ENCODE data around the gene SMAP2. TPM values are rescaled to one million over a fixed set of nuclear protein-coding genes. Genes with fewer than 3 reads are reported as not detected.
A peak's percentile ranks its signal among the peaks of the same experiment; 100 is the strongest.
"Not testable (repeated sequence)": the region's sequence is repeated elsewhere in the genome, so short reads cannot be mapped to it uniquely, and the experiment has no call there.

The SMAP2 gene
- total RNA-seq, result 12.7 TPM in 2 replicates
- long read RNA-seq, partial matches to known transcripts, result 2 of 3 reads
- long read RNA-seq, other reads (novel, unspliced or antisense), result 0 of 3 reads

DNA sequence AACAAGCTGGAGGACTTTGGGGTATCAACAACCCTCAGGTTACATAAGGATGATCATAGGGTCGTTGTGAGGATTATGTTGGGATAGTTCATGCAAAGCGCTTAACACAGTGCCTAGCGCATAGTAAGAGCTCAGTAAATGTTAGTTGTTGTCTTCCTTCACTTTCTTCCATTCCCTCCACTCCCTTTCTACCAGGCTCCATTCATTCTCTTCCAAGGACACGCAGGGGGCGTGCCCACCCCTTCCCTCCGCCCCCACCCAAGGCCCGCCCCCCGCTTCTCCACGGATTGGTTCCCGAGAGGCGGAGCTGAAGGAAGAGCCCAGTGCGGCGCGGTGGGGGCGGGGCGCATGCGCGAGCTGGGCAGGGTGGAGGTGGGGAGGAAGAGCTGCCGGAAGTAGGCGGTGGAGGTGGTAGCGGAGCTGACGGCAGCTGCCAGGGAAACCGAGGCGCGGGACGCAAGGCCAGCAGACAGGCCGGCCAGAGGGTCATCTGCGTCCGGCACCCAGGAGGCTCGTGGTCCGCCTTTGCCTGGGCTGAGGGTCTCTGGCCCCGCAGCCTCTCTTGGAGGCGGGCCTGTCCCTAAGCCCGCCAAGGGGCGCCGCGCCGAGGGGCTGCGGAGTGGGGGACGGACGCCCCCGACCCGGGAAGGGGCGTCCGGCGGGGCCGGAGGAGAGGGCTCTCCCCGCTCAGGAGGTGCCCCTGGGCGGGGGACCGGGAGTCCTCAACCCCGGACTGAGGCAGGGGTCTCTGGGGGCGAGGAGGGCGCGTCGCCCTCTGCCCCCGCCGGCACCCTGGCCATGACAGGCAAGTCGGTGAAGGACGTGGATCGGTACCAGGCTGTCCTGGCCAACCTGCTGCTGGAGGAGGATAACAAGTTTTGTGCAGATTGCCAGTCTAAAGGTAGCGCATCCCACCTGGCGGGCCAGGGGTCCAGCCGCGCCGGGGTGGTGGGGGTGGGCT, at the start of gene SMAP2:
Gene SMAP2, plus strand, starts transcription at position 405 of the 961 bp plus-strand sequence. Its CDS starts 394 bp downstream, at position 799.
- peak within 1 kb of the TSS; percentile 96 for H3K27ac Mint-ChIP-seq (ENCODE audit: unreplicated experiment)
- peaks cover 18% of the 10 kb centered on the region for H3K4me1 Mint-ChIP-seq (ENCODE audit: unreplicated experiment)
- peak; percentile 99 for DNase-seq (ENCODE audit: extremely low spot score, unreplicated experiment)
- peaks cover 11% of the 10 kb centered on the region for H3K27me3 Mint-ChIP-seq (ENCODE audit: unreplicated experiment)
- TF ChIP-seq, protein P1, sequence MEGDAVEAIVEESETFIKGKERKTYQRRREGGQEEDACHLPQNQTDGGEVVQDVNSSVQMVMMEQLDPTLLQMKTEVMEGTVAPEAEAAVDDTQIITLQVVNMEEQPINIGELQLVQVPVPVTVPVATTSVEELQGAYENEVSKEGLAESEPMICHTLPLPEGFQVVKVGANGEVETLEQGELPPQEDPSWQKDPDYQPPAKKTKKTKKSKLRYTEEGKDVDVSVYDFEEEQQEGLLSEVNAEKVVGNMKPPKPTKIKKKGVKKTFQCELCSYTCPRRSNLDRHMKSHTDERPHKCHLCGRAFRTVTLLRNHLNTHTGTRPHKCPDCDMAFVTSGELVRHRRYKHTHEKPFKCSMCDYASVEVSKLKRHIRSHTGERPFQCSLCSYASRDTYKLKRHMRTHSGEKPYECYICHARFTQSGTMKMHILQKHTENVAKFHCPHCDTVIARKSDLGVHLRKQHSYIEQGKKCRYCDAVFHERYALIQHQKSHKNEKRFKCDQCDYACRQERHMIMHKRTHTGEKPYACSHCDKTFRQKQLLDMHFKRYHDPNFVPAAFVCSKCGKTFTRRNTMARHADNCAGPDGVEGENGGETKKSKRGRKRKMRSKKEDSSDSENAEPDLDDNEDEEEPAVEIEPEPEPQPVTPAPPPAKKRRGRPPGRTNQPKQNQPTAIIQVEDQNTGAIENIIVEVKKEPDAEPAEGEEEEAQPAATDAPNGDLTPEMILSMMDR (IDR thresholded peaks at IDR 0.05), result no peak
- H3K9me3 Mint-ChIP-seq (ENCODE audit: unreplicated experiment), result no peaks in the 10 kb centered on the region
- H3K36me3 Mint-ChIP-seq (ENCODE audit: unreplicated experiment), result no peaks in the 10 kb centered on the region
- H3K4me3 Mint-ChIP-seq (ENCODE audit: unreplicated experiment), result peak within 1 kb of the TSS; percentile 99

DNA sequence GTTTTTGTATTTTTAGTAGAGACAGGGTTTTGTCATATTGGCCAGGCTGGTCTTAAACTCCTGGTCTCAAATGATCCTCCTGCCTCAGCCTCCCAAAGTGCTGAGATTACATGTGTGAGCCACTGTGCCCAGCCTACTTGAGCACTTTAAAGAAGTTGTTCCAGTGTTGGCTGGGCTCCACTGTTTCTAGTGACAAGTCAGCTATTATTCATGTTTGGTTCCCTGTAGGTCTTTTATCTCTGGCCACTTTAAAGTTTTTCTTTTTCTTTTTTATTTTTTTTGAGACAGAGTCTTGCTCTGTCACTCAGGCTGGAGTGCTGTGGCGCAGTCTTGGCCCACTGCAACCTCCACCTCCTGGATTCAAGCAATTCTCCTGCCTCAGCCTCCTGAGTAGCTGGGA, 42.1 kb upstream of the SMAP2 start:
- not testable (repeated sequence) for H3K36me3 Mint-ChIP-seq (ENCODE audit: unreplicated experiment); DNase-seq (ENCODE audit: extremely low spot score, unreplicated experiment); H3K4me1 Mint-ChIP-seq (ENCODE audit: unreplicated experiment); H3K4me3 Mint-ChIP-seq (ENCODE audit: unreplicated experiment); H3K9me3 Mint-ChIP-seq (ENCODE audit: unreplicated experiment); H3K27ac Mint-ChIP-seq (ENCODE audit: unreplicated experiment)
- peaks cover 38% of the 10 kb centered on the region for H3K27me3 Mint-ChIP-seq (ENCODE audit: unreplicated experiment)

- DNase-seq (ENCODE audit: extremely low spot score, unreplicated experiment), result no peak
- Mint-ChIP-seq H3K27me3 (ENCODE audit: unreplicated experiment) (peaks cover 40% of the 10 kb centered on the region), H3K36me3 (ENCODE audit: unreplicated experiment) (peaks cover 2% of the 10 kb centered on the region), H3K4me3 (ENCODE audit: unreplicated experiment) (no peak overlapping the region), H3K4me1 (ENCODE audit: unreplicated experiment) (no peaks in the 10 kb centered on the region), H3K9me3 (ENCODE audit: unreplicated experiment) (no peaks in the 10 kb centered on the region), H3K27ac (ENCODE audit: unreplicated experiment) (no peak overlapping the region)
- TF ChIP-seq, protein P1 (IDR thresholded peaks at IDR 0.05), result no peak
Observed at GRCh38 chr1:40332695-40333094, 40.8 kb upstream of the SMAP2 start.

DNA sequence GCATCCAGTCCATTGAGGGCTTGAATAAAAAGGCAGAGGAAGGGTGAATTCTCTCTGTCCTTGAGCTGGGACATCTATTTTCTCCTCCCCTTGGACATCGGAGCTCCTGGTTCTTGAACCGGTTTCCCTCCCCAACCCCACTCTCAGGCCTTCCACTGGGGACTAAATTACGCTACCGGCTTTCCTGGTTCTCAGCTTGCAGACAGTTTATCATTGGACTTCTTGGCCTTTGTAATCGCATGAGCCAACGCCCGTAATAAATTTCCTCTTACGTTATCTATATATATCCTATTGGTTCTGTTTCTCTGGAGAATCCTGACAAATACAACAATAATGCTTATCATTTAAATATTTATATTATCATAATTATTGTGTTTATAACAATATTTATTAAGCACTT, 36.1 kb upstream of the SMAP2 start:
- Mint-ChIP-seq H3K9me3 (ENCODE audit: unreplicated experiment) (peaks cover 8% of the 10 kb centered on the region), H3K4me3 (ENCODE audit: unreplicated experiment) (no peak overlapping the region), H3K27me3 (ENCODE audit: unreplicated experiment) (peaks cover 36% of the 10 kb centered on the region), H3K36me3 (ENCODE audit: unreplicated experiment) (peaks cover 2% of the 10 kb centered on the region), H3K4me1 (ENCODE audit: unreplicated experiment) (peaks cover 1% of the 10 kb centered on the region), H3K27ac (ENCODE audit: unreplicated experiment) (no peak overlapping the region)
- no peak for DNase-seq (ENCODE audit: extremely low spot score, unreplicated experiment)
- TF ChIP-seq, protein P1 (IDR thresholded peaks at IDR 0.05), result no peak

GRCh38 chr1:40338745-40339419, 34.6 kb upstream of the SMAP2 start:
- DNase-seq (ENCODE audit: extremely low spot score, unreplicated experiment), result peak; percentile 93
- Mint-ChIP-seq H3K27ac (ENCODE audit: unreplicated experiment) (no peak overlapping the region), H3K9me3 (ENCODE audit: unreplicated experiment) (peaks cover 8% of the 10 kb centered on the region), H3K27me3 (ENCODE audit: unreplicated experiment) (peaks cover 38% of the 10 kb centered on the region), H3K36me3 (ENCODE audit: unreplicated experiment) (no peaks in the 10 kb centered on the region), H3K4me1 (ENCODE audit: unreplicated experiment) (peaks cover 1% of the 10 kb centered on the region), H3K4me3 (ENCODE audit: unreplicated experiment) (no peak overlapping the region)
- TF ChIP-seq, protein P1 (IDR thresholded peaks at IDR 0.05), result peak; percentile 99
